Measurements from ENCODE around the gene OR7E24. TPM values are rescaled to one million over a fixed set of nuclear protein-coding genes. Genes with fewer than 3 reads are reported as not detected.
A peak's percentile ranks its signal among the peaks of the same experiment; 100 is the strongest.
"Not testable (repeated sequence)": the region's sequence is repeated elsewhere in the genome, so short reads cannot be mapped to it uniquely, and the experiment has no call there.

The OR7E24 gene
- not detected for total RNA-seq

- DNase-seq (ENCODE audit: extremely low spot score in 2 of 2) = no peak
- H3K27ac ChIP-seq = no peak within 1 kb of the TSS
- H3K4me1 ChIP-seq = no peaks in the 10 kb centered on the region
- H3K4me3 ChIP-seq = no peak within 1 kb of the TSS
- intact Hi-C loops (cut with DNase I) = no loop called here
- H3K36me3 ChIP-seq = no peaks in the 10 kb centered on the region
- H3K27me3 ChIP-seq = no peaks in the 10 kb centered on the region
- no peak for TF ChIP-seq POLR2A (IDR thresholded peaks at IDR 0.05)
- TF ChIP-seq POLR2AphosphoS5 (IDR thresholded peaks at IDR 0.05; ENCODE audit: insufficient read depth in 1 of 2, low read depth in 1 of 2) = no peak
- TF ChIP-seq, protein P1, sequence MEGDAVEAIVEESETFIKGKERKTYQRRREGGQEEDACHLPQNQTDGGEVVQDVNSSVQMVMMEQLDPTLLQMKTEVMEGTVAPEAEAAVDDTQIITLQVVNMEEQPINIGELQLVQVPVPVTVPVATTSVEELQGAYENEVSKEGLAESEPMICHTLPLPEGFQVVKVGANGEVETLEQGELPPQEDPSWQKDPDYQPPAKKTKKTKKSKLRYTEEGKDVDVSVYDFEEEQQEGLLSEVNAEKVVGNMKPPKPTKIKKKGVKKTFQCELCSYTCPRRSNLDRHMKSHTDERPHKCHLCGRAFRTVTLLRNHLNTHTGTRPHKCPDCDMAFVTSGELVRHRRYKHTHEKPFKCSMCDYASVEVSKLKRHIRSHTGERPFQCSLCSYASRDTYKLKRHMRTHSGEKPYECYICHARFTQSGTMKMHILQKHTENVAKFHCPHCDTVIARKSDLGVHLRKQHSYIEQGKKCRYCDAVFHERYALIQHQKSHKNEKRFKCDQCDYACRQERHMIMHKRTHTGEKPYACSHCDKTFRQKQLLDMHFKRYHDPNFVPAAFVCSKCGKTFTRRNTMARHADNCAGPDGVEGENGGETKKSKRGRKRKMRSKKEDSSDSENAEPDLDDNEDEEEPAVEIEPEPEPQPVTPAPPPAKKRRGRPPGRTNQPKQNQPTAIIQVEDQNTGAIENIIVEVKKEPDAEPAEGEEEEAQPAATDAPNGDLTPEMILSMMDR (IDR thresholded peaks at IDR 0.05) = no peak
- no peaks in the 10 kb centered on the region for H3K9me3 ChIP-seq
These were observed at the start of gene OR7E24 for GRCh38 chr19:9250630-9251029. Gene OR7E24 (plus strand): TSS chr19:9250930. CDS start chr19:9251044, 114 bp downstream.

DNA sequence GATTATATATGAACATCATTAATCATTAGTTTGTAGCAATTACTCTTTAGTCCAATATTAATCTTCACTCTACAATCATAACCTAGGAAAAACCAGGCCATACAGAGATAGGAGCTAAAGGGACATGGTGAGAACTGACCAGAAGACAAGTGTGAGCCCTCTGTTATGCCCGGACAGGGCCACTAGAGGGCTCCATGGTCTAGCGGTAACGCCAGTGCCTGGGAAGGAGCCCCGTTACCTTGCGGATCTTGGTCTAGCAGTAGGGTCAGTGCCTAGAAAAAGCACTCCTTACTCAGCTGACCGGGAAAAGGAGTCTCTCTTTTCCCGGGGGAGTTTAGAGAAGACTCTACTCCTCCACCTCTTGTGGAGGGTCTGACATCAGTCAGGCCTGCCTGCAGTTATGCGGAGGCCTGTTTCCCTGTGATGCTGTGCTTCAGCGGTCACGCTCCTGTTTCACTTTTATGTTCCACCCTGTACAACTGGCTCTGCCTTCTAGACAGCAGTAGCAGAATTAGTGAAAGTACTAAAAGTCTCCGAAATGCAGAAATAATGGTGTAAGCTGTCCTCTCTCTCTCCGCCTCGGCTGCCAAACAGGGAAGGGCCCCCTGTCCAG lies 45.1 kb upstream of the OR7E24 start:
- Histone ChIP-seq H3K4me1 (no peaks in the 10 kb centered on the region), H3K27ac (no peak overlapping the region), H3K4me3 (peak overlapping the region; percentile 14 to 27), H3K9me3 (no peaks in the 10 kb centered on the region), H3K36me3 (no peaks in the 10 kb centered on the region), H3K27me3 (no peaks in the 10 kb centered on the region)
- intact Hi-C loops (cut with DNase I) = loop anchor here (10.0 kb wide), 1 partner anchor 599 kb away; no protein-coding TSS in a partner anchor
- TF ChIP-seq POLR2A (IDR thresholded peaks at IDR 0.05) = no peak
- TF ChIP-seq, protein P1 (IDR thresholded peaks at IDR 0.05) = peak; percentile 68 to 90 (median 81)
- no peak for TF ChIP-seq POLR2AphosphoS5 (IDR thresholded peaks at IDR 0.05; ENCODE audit: insufficient read depth in 1 of 2, low read depth in 1 of 2)
- no peak for DNase-seq (ENCODE audit: extremely low spot score in 2 of 2)

- intact Hi-C loops (cut with DNase I) = no loop called here
- Histone ChIP-seq H3K4me3 (no peak within 1 kb of the TSS), H3K4me1 (no peaks in the 10 kb centered on the region), H3K27ac (no peak within 1 kb of the TSS), H3K9me3 (no peaks in the 10 kb centered on the region), H3K27me3 (no peaks in the 10 kb centered on the region), H3K36me3 (no peaks in the 10 kb centered on the region)
- DNase-seq (ENCODE audit: extremely low spot score in 2 of 2) = no peak
- TF ChIP-seq POLR2AphosphoS5 (IDR thresholded peaks at IDR 0.05; ENCODE audit: insufficient read depth in 1 of 2, low read depth in 1 of 2) (no peak), POLR2A (IDR thresholded peaks at IDR 0.05) (no peak)
- TF ChIP-seq, protein P1 (IDR thresholded peaks at IDR 0.05) = no peak
These were observed 31.2 kb upstream of the OR7E24 start, which contains the start of gene OR7D4 for GRCh38 chr19:9219489-9219888. Gene OR7D4 (minus strand): TSS chr19:9219589. CDS start chr19:9214837, 4,752 bp downstream.

- H3K4me1 ChIP-seq = no peaks in the 10 kb centered on the region
- H3K27me3 ChIP-seq = no peaks in the 10 kb centered on the region
- H3K36me3 ChIP-seq = no peaks in the 10 kb centered on the region
- TF ChIP-seq, protein P1 (IDR thresholded peaks at IDR 0.05) = no peak
- no peak for TF ChIP-seq POLR2AphosphoS5 (IDR thresholded peaks at IDR 0.05; ENCODE audit: insufficient read depth in 1 of 2, low read depth in 1 of 2)
- no peak for TF ChIP-seq POLR2A (IDR thresholded peaks at IDR 0.05)
- no peak overlapping the region for H3K27ac ChIP-seq
- intact Hi-C loops (cut with DNase I) = no loop called here
- no peaks in the 10 kb centered on the region for H3K9me3 ChIP-seq
- DNase-seq (ENCODE audit: extremely low spot score in 2 of 2) = no peak
- H3K4me3 ChIP-seq = no peak overlapping the region
These were observed 506 bp downstream of the OR7E24 start for GRCh38 chr19:9251236-9251635.

DNA sequence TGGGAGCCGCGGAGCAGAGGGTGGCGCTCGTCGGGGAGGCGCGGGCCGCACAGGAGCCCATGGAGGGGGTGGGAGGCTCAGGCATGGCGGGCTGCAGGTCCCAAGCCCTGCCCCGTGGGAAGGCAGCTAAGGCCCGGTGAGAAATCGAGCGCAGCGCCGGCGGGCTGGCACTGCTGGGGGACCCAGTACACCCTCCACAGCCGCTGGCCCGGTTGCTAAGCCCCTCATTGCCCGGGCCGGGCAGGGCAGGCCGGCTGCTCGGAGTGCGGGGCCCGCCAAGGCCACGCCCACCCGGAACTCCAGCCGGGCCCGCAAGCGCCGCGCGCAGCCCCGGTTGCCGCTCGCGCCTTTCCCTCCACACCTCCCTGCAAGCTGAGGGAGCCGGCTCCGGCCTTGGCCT lies 32.8 kb downstream of the OR7E24 start:
- H3K27me3 ChIP-seq; H3K36me3 ChIP-seq; H3K27ac ChIP-seq; DNase-seq (ENCODE audit: extremely low spot score in 2 of 2); H3K4me1 ChIP-seq; intact Hi-C loops (cut with DNase I): not testable (repeated sequence)
- peaks cover 11% of the 10 kb centered on the region for H3K9me3 ChIP-seq
- H3K4me3 ChIP-seq = peak overlapping the region in 1 of 2 donors; percentile 21
